ENCODE measurements around the gene OBSCN. TPM values are rescaled to one million over a fixed set of nuclear protein-coding genes. Genes with fewer than 3 reads are reported as not detected.

OBSCN gene
- total RNA-seq, 1 donor from 2014 or later: 5.1 TPM

GRCh38 chr1:228212415-228212965 is 4.6 kb downstream of the OBSCN start:
- peaks cover 13% of the 10 kb centered on the region for H3K27me3 ChIP-seq
- H3K27me3 Mint-ChIP-seq (ENCODE audit: insufficient read depth, low read depth): peaks cover 2% of the 10 kb centered on the region
- no peak overlapping the region for H3K27ac ChIP-seq
- H3F3A ChIP-seq (ENCODE audit: low read depth): no peaks in the 10 kb centered on the region
- H3K9ac ChIP-seq: no peak overlapping the region
- H3K9me3 ChIP-seq (ENCODE audit: low read depth): no peaks in the 10 kb centered on the region
- H3K4me1 ChIP-seq: peaks cover 8% of the 10 kb centered on the region
- peaks cover 7% of the 10 kb centered on the region for H4K20me1 ChIP-seq (ENCODE audit: low read depth)
- H3K27ac Mint-ChIP-seq: no peak overlapping the region
- H3K36me3 ChIP-seq: no peaks in the 10 kb centered on the region
- no peak for TF ChIP-seq EZH2phosphoT487 (IDR thresholded peaks at IDR 0.05)
- no peak for TF ChIP-seq EZH2 (IDR thresholded peaks at IDR 0.05)
- TF ChIP-seq, protein P1, sequence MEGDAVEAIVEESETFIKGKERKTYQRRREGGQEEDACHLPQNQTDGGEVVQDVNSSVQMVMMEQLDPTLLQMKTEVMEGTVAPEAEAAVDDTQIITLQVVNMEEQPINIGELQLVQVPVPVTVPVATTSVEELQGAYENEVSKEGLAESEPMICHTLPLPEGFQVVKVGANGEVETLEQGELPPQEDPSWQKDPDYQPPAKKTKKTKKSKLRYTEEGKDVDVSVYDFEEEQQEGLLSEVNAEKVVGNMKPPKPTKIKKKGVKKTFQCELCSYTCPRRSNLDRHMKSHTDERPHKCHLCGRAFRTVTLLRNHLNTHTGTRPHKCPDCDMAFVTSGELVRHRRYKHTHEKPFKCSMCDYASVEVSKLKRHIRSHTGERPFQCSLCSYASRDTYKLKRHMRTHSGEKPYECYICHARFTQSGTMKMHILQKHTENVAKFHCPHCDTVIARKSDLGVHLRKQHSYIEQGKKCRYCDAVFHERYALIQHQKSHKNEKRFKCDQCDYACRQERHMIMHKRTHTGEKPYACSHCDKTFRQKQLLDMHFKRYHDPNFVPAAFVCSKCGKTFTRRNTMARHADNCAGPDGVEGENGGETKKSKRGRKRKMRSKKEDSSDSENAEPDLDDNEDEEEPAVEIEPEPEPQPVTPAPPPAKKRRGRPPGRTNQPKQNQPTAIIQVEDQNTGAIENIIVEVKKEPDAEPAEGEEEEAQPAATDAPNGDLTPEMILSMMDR (IDR thresholded peaks at IDR 0.05): no peak
- H2AFZ ChIP-seq (replicated peaks): no peak overlapping the region
- no peaks in the 10 kb centered on the region for H3K79me2 ChIP-seq (ENCODE audit: low read depth)
- peak overlapping the region; percentile 87 for H3K4me2 ChIP-seq
- H3K36me3 Mint-ChIP-seq: no peaks in the 10 kb centered on the region
- no peak overlapping the region for H3K4me3 Mint-ChIP-seq
- peaks cover 4% of the 10 kb centered on the region for H3K4me1 Mint-ChIP-seq
- no peaks in the 10 kb centered on the region for H3K9me3 Mint-ChIP-seq
- peak overlapping the region; percentile 62 for H3K4me3 ChIP-seq
- DNase-seq (ENCODE audit: low spot score): peak; percentile 51

DNA sequence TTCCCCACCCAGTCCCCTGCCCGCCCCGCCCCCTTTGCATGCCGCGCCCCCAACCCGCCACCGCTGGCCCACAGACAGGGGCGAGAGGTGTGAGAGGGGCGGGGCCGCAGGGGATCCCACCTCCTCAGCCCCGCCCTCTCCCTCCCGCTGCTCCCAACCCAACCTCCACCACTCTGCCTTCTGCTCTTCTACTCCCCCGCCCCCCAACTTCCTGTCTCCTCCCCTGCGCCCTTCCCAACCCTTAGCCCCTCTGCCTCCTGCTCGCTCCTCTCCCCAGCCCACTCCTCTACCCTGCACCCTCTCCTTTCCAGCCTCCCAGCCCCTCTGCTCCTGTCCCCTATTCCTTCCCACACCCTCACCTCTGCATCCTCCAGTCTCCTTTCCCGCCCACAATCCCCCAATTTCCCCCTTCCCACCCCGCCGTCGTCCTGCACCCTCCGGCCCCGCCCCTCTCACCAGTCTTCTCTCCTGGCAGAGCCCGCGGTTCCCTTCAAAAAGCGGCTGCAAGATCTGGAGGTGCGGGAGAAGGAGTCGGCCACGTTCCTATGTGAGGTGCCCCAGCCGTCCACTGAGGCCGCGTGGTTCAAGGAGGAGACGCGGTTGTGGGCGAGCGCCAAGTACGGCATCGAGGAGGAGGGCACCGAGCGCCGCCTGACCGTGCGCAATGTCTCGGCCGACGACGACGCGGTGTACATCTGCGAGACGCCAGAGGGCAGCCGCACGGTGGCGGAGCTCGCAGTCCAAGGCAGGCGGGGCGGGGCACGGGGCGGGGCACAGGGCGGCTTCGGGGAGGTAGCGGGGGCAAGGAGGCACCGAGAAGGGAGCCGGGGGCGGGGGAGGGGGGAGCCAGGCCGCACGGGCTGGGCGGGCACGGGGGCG is 5.4 kb downstream of the OBSCN start:
- Histone ChIP-seq H3K4me3 (peak overlapping the region; percentile 62), H3F3A (ENCODE audit: low read depth) (no peaks in the 10 kb centered on the region), H3K27me3 (peaks cover 13% of the 10 kb centered on the region), H3K79me2 (ENCODE audit: low read depth) (no peaks in the 10 kb centered on the region), H3K9me3 (ENCODE audit: low read depth) (no peaks in the 10 kb centered on the region), H3K4me1 (peaks cover 3% of the 10 kb centered on the region), H4K20me1 (ENCODE audit: low read depth) (peaks cover 7% of the 10 kb centered on the region), H3K4me2 (peak overlapping the region; percentile 87), H3K36me3 (no peaks in the 10 kb centered on the region), H3K9ac (no peak overlapping the region), H3K27ac (no peak overlapping the region), H2AFZ (replicated peaks) (peak overlapping the region; percentile 94)
- Mint-ChIP-seq H3K4me3 (peak overlapping the region; percentile 89), H3K36me3 (no peaks in the 10 kb centered on the region), H3K27me3 (ENCODE audit: insufficient read depth, low read depth) (peaks cover 2% of the 10 kb centered on the region), H3K27ac (no peak overlapping the region), H3K9me3 (no peaks in the 10 kb centered on the region), H3K4me1 (peaks cover 9% of the 10 kb centered on the region)
- TF ChIP-seq EZH2phosphoT487 (IDR thresholded peaks at IDR 0.05) (no peak), EZH2 (IDR thresholded peaks at IDR 0.05) (no peak)
- TF ChIP-seq, protein P1 (IDR thresholded peaks at IDR 0.05): peak; percentile 65
- DNase-seq (ENCODE audit: low spot score): peak; percentile 94

DNA sequence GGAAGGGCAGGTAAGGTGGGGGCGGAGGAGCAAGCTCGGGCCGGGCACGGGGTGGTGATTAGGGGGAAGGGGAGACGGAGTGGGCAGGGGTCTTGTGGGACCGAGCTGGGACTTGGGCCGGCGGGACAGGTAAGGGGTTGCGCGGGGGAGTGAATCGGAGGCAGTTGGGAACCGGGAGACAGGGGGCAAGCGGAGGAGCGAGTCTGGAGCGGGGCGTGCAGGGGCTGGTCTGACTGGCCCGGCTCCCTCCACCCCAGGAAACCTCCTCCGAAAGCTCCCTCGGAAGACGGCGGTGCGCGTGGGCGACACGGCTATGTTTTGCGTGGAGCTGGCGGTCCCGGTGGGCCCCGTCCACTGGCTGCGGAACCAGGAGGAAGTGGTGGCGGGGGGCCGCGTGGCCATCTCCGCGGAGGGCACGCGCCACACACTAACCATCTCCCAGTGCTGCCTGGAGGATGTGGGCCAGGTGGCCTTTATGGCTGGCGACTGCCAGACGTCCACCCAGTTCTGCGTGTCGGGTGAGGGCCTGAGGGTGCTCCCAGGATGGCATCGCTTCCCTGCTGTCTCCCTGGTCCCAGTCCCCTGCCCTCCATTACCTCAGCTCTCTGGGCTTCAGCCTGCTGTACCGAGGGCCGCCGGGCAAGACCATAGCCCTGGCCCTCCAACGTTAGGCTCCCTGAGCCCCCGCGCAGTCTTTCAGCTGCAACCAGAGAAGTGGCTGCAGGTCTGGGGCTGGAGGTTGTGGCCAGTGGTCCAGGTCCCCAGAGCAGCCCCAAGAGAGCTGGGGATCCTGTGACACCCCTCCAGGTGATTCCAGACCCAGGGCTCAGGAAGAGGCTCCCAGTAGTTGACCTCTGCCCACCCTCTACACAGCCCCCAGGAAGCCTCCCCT is 6.3 kb downstream of the OBSCN start:
- H3K4me1 Mint-ChIP-seq: peaks cover 9% of the 10 kb centered on the region
- H2AFZ ChIP-seq (replicated peaks): no peak overlapping the region
- no peak overlapping the region for H3K9ac ChIP-seq

More for the DNA sequence above, 6.3 kb downstream of the OBSCN start:
- TF ChIP-seq, protein P1 (IDR thresholded peaks at IDR 0.05): no peak
- TF ChIP-seq EZH2phosphoT487 (IDR thresholded peaks at IDR 0.05): no peak
- TF ChIP-seq EZH2 (IDR thresholded peaks at IDR 0.05): no peak
- Mint-ChIP-seq H3K27ac (no peak overlapping the region), H3K36me3 (peaks cover 3% of the 10 kb centered on the region), H3K4me3 (peak overlapping the region; percentile 83), H3K27me3 (ENCODE audit: insufficient read depth, low read depth) (peaks cover 2% of the 10 kb centered on the region), H3K9me3 (no peaks in the 10 kb centered on the region)
- no peak for DNase-seq (ENCODE audit: low spot score)
- Histone ChIP-seq H3K4me2 (peak overlapping the region; percentile 87), H3K27ac (no peak overlapping the region), H3K4me1 (no peaks in the 10 kb centered on the region), H3K79me2 (ENCODE audit: low read depth) (no peaks in the 10 kb centered on the region), H3K36me3 (no peaks in the 10 kb centered on the region), H3K9me3 (ENCODE audit: low read depth) (no peaks in the 10 kb centered on the region), H3K4me3 (peak overlapping the region; percentile 62), H3K27me3 (peaks cover 13% of the 10 kb centered on the region), H4K20me1 (ENCODE audit: low read depth) (peaks cover 7% of the 10 kb centered on the region), H3F3A (ENCODE audit: low read depth) (no peaks in the 10 kb centered on the region)
